ENCODE results near the gene FBXO21.

DNA sequence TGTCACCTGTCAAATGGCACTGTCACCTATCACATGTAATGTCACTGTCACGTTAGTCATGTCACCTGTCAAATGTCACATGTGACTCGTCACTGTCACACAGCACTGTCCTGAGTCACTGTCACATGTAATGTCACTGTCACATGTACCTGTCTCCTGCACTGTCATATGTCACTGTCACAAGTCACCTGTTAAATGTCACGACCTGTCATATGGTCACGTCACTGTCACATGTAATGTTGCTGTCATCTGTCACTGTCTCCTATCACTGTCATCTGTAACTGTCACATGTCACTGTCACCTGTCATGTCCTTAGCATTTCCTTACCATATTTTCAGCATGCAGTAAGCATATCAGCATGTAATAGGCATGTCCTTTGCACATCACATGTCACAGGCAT is 63.9 kb downstream of the FBXO21 start:
- TF ChIP-seq, protein P1, sequence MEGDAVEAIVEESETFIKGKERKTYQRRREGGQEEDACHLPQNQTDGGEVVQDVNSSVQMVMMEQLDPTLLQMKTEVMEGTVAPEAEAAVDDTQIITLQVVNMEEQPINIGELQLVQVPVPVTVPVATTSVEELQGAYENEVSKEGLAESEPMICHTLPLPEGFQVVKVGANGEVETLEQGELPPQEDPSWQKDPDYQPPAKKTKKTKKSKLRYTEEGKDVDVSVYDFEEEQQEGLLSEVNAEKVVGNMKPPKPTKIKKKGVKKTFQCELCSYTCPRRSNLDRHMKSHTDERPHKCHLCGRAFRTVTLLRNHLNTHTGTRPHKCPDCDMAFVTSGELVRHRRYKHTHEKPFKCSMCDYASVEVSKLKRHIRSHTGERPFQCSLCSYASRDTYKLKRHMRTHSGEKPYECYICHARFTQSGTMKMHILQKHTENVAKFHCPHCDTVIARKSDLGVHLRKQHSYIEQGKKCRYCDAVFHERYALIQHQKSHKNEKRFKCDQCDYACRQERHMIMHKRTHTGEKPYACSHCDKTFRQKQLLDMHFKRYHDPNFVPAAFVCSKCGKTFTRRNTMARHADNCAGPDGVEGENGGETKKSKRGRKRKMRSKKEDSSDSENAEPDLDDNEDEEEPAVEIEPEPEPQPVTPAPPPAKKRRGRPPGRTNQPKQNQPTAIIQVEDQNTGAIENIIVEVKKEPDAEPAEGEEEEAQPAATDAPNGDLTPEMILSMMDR (IDR thresholded peaks at IDR 0.05), result no peak
- no peak for TF ChIP-seq POLR2A (IDR thresholded peaks at IDR 0.05)
- no peak for TF ChIP-seq EP300 (IDR thresholded peaks at IDR 0.05)
- peak; percentile 88 to 99 (median 91) for TF ChIP-seq POLR2AphosphoS5 (IDR thresholded peaks at IDR 0.05)

Measured in stomach (tissue), 4 donors.